GM21529 (cell line): ENCODE data around the gene NCOR1.
"Not testable (repeated sequence)": the region's sequence is repeated elsewhere in the genome, so short reads cannot be mapped to it uniquely, and the experiment has no call there.

Source experiments
- ATAC-seq: cut with Tn5 transposase; IDR thresholded peaks from one replicate; pipeline ENCODE4 v1.9.1; 2021; ENCODE audit not compliant: unreplicated experiment

NCOR1 gene

GRCh38 chr17:16101440-16101839, 113.9 kb downstream of the NCOR1 start:
- no peak for ATAC-seq

GRCh38 chr17:16100737-16101400, 114.5 kb downstream of the NCOR1 start:
- ATAC-seq: no peak

GRCh38 chr17:16091773-16092172, 123.6 kb downstream of the NCOR1 start:
- ATAC-seq: no peak

GRCh38 chr17:16086957-16087356, 128.4 kb downstream of the NCOR1 start:
- ATAC-seq: no peak

GRCh38 chr17:16085066-16085699, 130.2 kb downstream of the NCOR1 start:
- no peak for ATAC-seq

- no peak for ATAC-seq
Observed at GRCh38 chr17:16083223-16083622, 132.1 kb downstream of the NCOR1 start.

GRCh38 chr17:16081507-16082087, 133.7 kb downstream of the NCOR1 start:
- ATAC-seq: no peak

- ATAC-seq: no peak
Observed at GRCh38 chr17:16080366-16080765, 135.0 kb downstream of the NCOR1 start.

- ATAC-seq: no peak
Observed at GRCh38 chr17:16075949-16076348, 139.4 kb downstream of the NCOR1 start.

GRCh38 chr17:16074423-16074822, 140.9 kb downstream of the NCOR1 start:
- no peak for ATAC-seq

GRCh38 chr17:16073845-16074244, 141.5 kb downstream of the NCOR1 start:
- no peak for ATAC-seq

GRCh38 chr17:16072031-16072430, 143.3 kb downstream of the NCOR1 start:
- ATAC-seq: no peak

- ATAC-seq: no peak
Observed at GRCh38 chr17:16068323-16068722, 147.0 kb downstream of the NCOR1 start.

GRCh38 chr17:16066125-16066524, 149.2 kb downstream of the NCOR1 start:
- ATAC-seq: no peak

- no peak for ATAC-seq
Observed at GRCh38 chr17:16061631-16062030, 153.7 kb downstream of the NCOR1 start.

- ATAC-seq: not testable (repeated sequence)
Observed at GRCh38 chr17:16055139-16055538, 160.2 kb downstream of the NCOR1 start.

GRCh38 chr17:16052486-16052885, 162.8 kb downstream of the NCOR1 start:
- ATAC-seq: no peak

GRCh38 chr17:16050844-16051243, 164.5 kb downstream of the NCOR1 start:
- ATAC-seq: no peak

- no peak for ATAC-seq
Observed at GRCh38 chr17:16048811-16049449, 166.4 kb downstream of the NCOR1 start.

GRCh38 chr17:16046966-16047365, 168.4 kb downstream of the NCOR1 start:
- no peak for ATAC-seq

GRCh38 chr17:16044487-16044886, 170.8 kb downstream of the NCOR1 start:
- no peak for ATAC-seq

GRCh38 chr17:16040710-16041251, 174.6 kb downstream of the NCOR1 start:
- ATAC-seq: no peak
